ENCODE data around the gene DDIT3. TPM values are rescaled to one million over a fixed set of nuclear protein-coding genes. Genes with fewer than 3 reads are reported as not detected.

Gene DDIT3
- total and polyA plus RNA-seq, 5 donors from 2014 or later: 17.8 to 159 (median 22.2) TPM

Other genes starting within 250 kb of the DDIT3 start
- gene R3HDM2, start 89.5 kb downstream of the DDIT3 start, total RNA-seq: 115 TPM
- gene R3HDM2, start 89.5 kb downstream of the DDIT3 start, polyA plus RNA-seq: 1 to 10 TPM; 6.0 to 8.6 (median 8.0) TPM
- not detected for gene INHBC, start 85.7 kb downstream of the DDIT3 start, total RNA-seq
- under 1 TPM in 1 of 4 donors, not detected in 3; 0.21 TPM for gene INHBC, start 85.7 kb downstream of the DDIT3 start, polyA plus RNA-seq
- not detected for gene INHBE, start 65.2 kb downstream of the DDIT3 start, total RNA-seq
- under 1 TPM in 1 of 4 donors, not detected in 3; 0.06 TPM for gene INHBE, start 65.2 kb downstream of the DDIT3 start, polyA plus RNA-seq
- gene GLI1, start 60.7 kb downstream of the DDIT3 start, total RNA-seq: 0.47 TPM
- under 1 TPM in 3 of 4 donors, not detected in 1; 0.07 to 0.23 (median 0.13) TPM for gene GLI1, start 60.7 kb downstream of the DDIT3 start, polyA plus RNA-seq
- gene ARHGAP9, start 40.6 kb downstream of the DDIT3 start, total RNA-seq: 403 TPM
- gene ARHGAP9, start 40.6 kb downstream of the DDIT3 start, polyA plus RNA-seq: 100 to 1,000 TPM; 173 to 192 (median 182) TPM
- gene MARS1, start 32.4 kb downstream of the DDIT3 start, total RNA-seq: 219 TPM
- 10 to 100 TPM; 71.9 to 89.4 (median 80.1) TPM for gene MARS1, start 32.4 kb downstream of the DDIT3 start, polyA plus RNA-seq
- 104 TPM for gene MBD6, start 2.3 kb upstream of the DDIT3 start, total RNA-seq
- gene MBD6, start 2.3 kb upstream of the DDIT3 start, polyA plus RNA-seq: 1 to 10 TPM; 1.8 to 3.0 (median 2.3) TPM
- gene DCTN2, start 26.7 kb upstream of the DDIT3 start, total RNA-seq: 74.9 TPM
- 10 to 100 TPM; 75.1 to 91.6 (median 78.9) TPM for gene DCTN2, start 26.7 kb upstream of the DDIT3 start, polyA plus RNA-seq
- 0.72 TPM for gene KIF5A, start 29.5 kb upstream of the DDIT3 start, total RNA-seq
- under 1 TPM in 2 of 4 donors, not detected in 2; 0.05 to 0.06 TPM for gene KIF5A, start 29.5 kb upstream of the DDIT3 start, polyA plus RNA-seq
- gene PIP4K2C, start 70.7 kb upstream of the DDIT3 start, total RNA-seq: 35.8 TPM
- gene PIP4K2C, start 70.7 kb upstream of the DDIT3 start, polyA plus RNA-seq: 10 to 100 TPM; 24.6 to 38.6 (median 30.2) TPM
- 31.2 TPM for gene DTX3, start 84.3 kb upstream of the DDIT3 start, total RNA-seq
- gene DTX3, start 84.3 kb upstream of the DDIT3 start, polyA plus RNA-seq: 1 to 10 TPM; 3.4 to 7.4 (median 5.1) TPM
- 0.64 TPM for gene ARHGEF25, start 90.9 kb upstream of the DDIT3 start, total RNA-seq
- not detected for gene ARHGEF25, start 90.9 kb upstream of the DDIT3 start, polyA plus RNA-seq
- not detected for gene B4GALNT1, start 112.7 kb upstream of the DDIT3 start, total RNA-seq
- gene B4GALNT1, start 112.7 kb upstream of the DDIT3 start, polyA plus RNA-seq: not detected
- gene OS9, start 173.6 kb upstream of the DDIT3 start, total RNA-seq: 151 TPM
- 10 to 100 TPM; 59.2 to 72.4 (median 63.1) TPM for gene OS9, start 173.6 kb upstream of the DDIT3 start, polyA plus RNA-seq
- gene AGAP2, start 218.2 kb upstream of the DDIT3 start, total RNA-seq: 60.3 TPM
- 1 to 10 TPM; 4.4 to 7.7 (median 5.6) TPM for gene AGAP2, start 218.2 kb upstream of the DDIT3 start, polyA plus RNA-seq
- gene TSPAN31, start 224.5 kb upstream of the DDIT3 start, total RNA-seq: 8.7 TPM
- 10 to 100 TPM; 38.4 to 48.9 (median 39.6) TPM for gene TSPAN31, start 224.5 kb upstream of the DDIT3 start, polyA plus RNA-seq
- gene CDK4, start 231.8 kb upstream of the DDIT3 start, total RNA-seq: 17.5 TPM
- gene CDK4, start 231.8 kb upstream of the DDIT3 start, polyA plus RNA-seq: 10 to 100 TPM; 62.2 to 90.3 (median 69.7) TPM
- 35.4 TPM for gene MARCHF9, start 234.6 kb upstream of the DDIT3 start, total RNA-seq
- gene MARCHF9, start 234.6 kb upstream of the DDIT3 start, polyA plus RNA-seq: 1 to 10 TPM; 2.2 to 4.5 (median 3.8) TPM
- not detected for gene CYP27B1, start 246.6 kb upstream of the DDIT3 start, total RNA-seq
- gene CYP27B1, start 246.6 kb upstream of the DDIT3 start, polyA plus RNA-seq: under 1 TPM in 2 of 4 donors, not detected in 2; 0.14 to 0.26 TPM